NCI-H1694 (cell line): ENCODE measurements around the gene SLF2.
"Not testable (repeated sequence)": the region's sequence is repeated elsewhere in the genome, so short reads cannot be mapped to it uniquely, and the experiment has no call there.

Source experiments
- DNase-seq: peaks from one replicate; lab custom pipeline; 2025; lab: John Stamatoyannopoulos, UW

Gene SLF2

GRCh38 chr10:100963826-100964225 lies 51.1 kb downstream of the SLF2 start:
- DNase-seq: no peak

- no peak for DNase-seq
Measured at GRCh38 chr10:100965820-100966219, 53.1 kb downstream of the SLF2 start.

- no peak for DNase-seq
Measured at GRCh38 chr10:100966887-100967286, 54.1 kb downstream of the SLF2 start.

- DNase-seq: no peak
Measured at GRCh38 chr10:100967332-100967731, 54.6 kb downstream of the SLF2 start.

- DNase-seq: no peak
Measured at GRCh38 chr10:100968062-100968736, 55.4 kb downstream of the SLF2 start.

GRCh38 chr10:100968863-100969186 lies 56.1 kb downstream of the SLF2 start:
- no peak for DNase-seq

GRCh38 chr10:100969187-100970075 lies 56.7 kb downstream of the SLF2 start, which contains the start of gene SEMA4G:
TSS of gene SEMA4G (plus strand) at chr10:100969504. CDS start at chr10:100972913, 3,409 bp downstream.
- no peak for DNase-seq

- no peak for DNase-seq
Measured at GRCh38 chr10:100970076-100970913, 57.5 kb downstream of the SLF2 start.

- DNase-seq: no peak
Measured at GRCh38 chr10:100970914-100971811, 58.4 kb downstream of the SLF2 start.

- no peak for DNase-seq
Measured at GRCh38 chr10:100972115-100972903, 59.5 kb downstream of the SLF2 start.

- DNase-seq: no peak
Measured at GRCh38 chr10:100972904-100973535, 60.3 kb downstream of the SLF2 start.

GRCh38 chr10:100975397-100975796 lies 62.6 kb downstream of the SLF2 start:
- DNase-seq: not testable (repeated sequence)

GRCh38 chr10:100976906-100977305 lies 64.1 kb downstream of the SLF2 start:
- DNase-seq: no peak

GRCh38 chr10:100977436-100977835 lies 64.7 kb downstream of the SLF2 start:
- DNase-seq: no peak

- DNase-seq: no peak
Measured at GRCh38 chr10:100978121-100978900, 65.5 kb downstream of the SLF2 start.

GRCh38 chr10:100978901-100979195 lies 66.1 kb downstream of the SLF2 start:
- DNase-seq: no peak

- DNase-seq: no peak
Measured at GRCh38 chr10:100979791-100980272, 67.1 kb downstream of the SLF2 start.

GRCh38 chr10:100980311-100980710 lies 67.5 kb downstream of the SLF2 start:
- no peak for DNase-seq

GRCh38 chr10:100980711-100981110 lies 67.9 kb downstream of the SLF2 start:
- no peak for DNase-seq
